GM12878 (cell line): Measurements from ENCODE around the gene PRKCB. TPM values are rescaled to one million over a fixed set of nuclear protein-coding genes. Genes with fewer than 3 reads are reported as not detected.

Experiments
- ATAC-seq: fragments of 200-7000 bp; cut with Tn5 transposase; 3 replicates; pipeline ENCODE4 v1.9.1; 2020; ENCODE audit warnings: mild to moderate bottlenecking, moderate library complexity
- BruUV-seq: library from RNA; stranded (reverse); fragments of 400-500 nt; replicated peaks from 2 replicates; lab custom pipeline; 2021; lab: Mats Ljungman, UMichigan
- CTCF ChIA-PET: fragments of 300-600 bp; sonication (Branson Sonifier 250); formaldehyde crosslinking; extraction: SDS; loops from one replicate; lab custom pipeline; 2021; ENCODE audit warnings: inconsistent platforms; lab: Yijun Ruan, JAX
- POLR2A ChIA-PET: fragments of 350-600 bp; formaldehyde crosslinking; extraction: SDS; loops from one replicate; lab custom pipeline; 2021; ENCODE audit warnings: inconsistent platforms; lab: Charles Lee
- RAD21 ChIA-PET: fragments of 300-600 bp; sonication (Branson Sonifier 250); formaldehyde crosslinking; loops from one replicate; lab custom pipeline; 2023; ENCODE audit warnings: antibody characterized with exemption; ENCODE audit not compliant: unreplicated experiment; lab: Charles Lee
- SMC1A ChIA-PET: fragments of 300-600 bp; sonication (Branson Sonifier 250); formaldehyde crosslinking; loops from one replicate; lab custom pipeline; 2023; ENCODE audit not compliant: unreplicated experiment, uncharacterized antibody; lab: Charles Lee
- DNase-seq: peaks from one replicate; pipeline ENCODE4 v3.0.0-alpha.2; 2011; ENCODE audit warnings: low read depth, low spot score
- FAIRE-seq: peaks from 3 replicates; lab custom pipeline; 2011; peaks lifted over from hg19 to GRCh38; lab: Jason Lieb, UNC
- H2AFZ ChIP-seq: 2 replicates; pipeline ENCODE4 v1.6.0; 2011; ENCODE audit warnings: low read depth, low read length, control low read depth; ENCODE audit not compliant: control insufficient read depth
- H3K27ac ChIP-seq: 2 replicates; pipeline ENCODE4 v1.5.1; 2011; ENCODE audit warnings: control low read depth; ENCODE audit not compliant: control insufficient read depth, insufficient read depth
- H3K27me3 ChIP-seq, 2 experiments: replicated peaks in 1 of 2; 2 replicates each; pipeline versions ENCODE4 v1.6.0 to v1.6.1; 2011; ENCODE audit warnings: low read length in 1 of 2; ENCODE audit not compliant: control insufficient read depth in 2 of 2, insufficient read depth in 2 of 2
- H3K36me3 ChIP-seq, 2 experiments: 2 replicates each; pipeline ENCODE4 v1.5.1; 2011; ENCODE audit warnings: low read length in 1 of 2; ENCODE audit not compliant: control insufficient read depth in 2 of 2, insufficient read depth in 2 of 2
- H3K4me1 ChIP-seq: 2 replicates; pipeline ENCODE4 v1.6.1; 2011; ENCODE audit warnings: mild to moderate bottlenecking, low read length, moderate library complexity, mixed read lengths; ENCODE audit not compliant: control insufficient read depth, insufficient read depth
- H3K4me2 ChIP-seq: 2 replicates; pipeline ENCODE4 v1.6.0; 2011; ENCODE audit warnings: control low read depth; ENCODE audit not compliant: control insufficient read depth, insufficient read depth
- H3K4me3 ChIP-seq: fragments of 200-600 bp; sonication (generic); 2 replicates; pipeline ENCODE4 v1.5.1; 2016
- H3K79me2 ChIP-seq: 2 replicates; pipeline ENCODE4 v1.6.0; 2011; ENCODE audit warnings: low read length; ENCODE audit not compliant: control insufficient read depth, insufficient read depth
- H3K9ac ChIP-seq: 2 replicates; pipeline ENCODE4 v1.8.0; 2011; ENCODE audit warnings: low read length, control low read depth, mixed read lengths; ENCODE audit not compliant: control insufficient read depth, insufficient read depth
- H3K9me3 ChIP-seq: replicated peaks from 3 replicates; pipeline ENCODE4 v1.5.1; 2011; ENCODE audit warnings: mild to moderate bottlenecking, low read length; ENCODE audit not compliant: control insufficient read depth, insufficient read depth
- H4K20me1 ChIP-seq: 2 replicates; pipeline ENCODE4 v1.6.0; 2011; ENCODE audit not compliant: control insufficient read depth, insufficient read depth
- ESRRA ChIP-seq: IDR thresholded peaks from 2 replicates; pipeline ENCODE4 v1.6.1; 2012; ENCODE audit warnings: mild to moderate bottlenecking, low read length, improper control_type of control experiment
- PBX3 ChIP-seq: IDR thresholded peaks from 2 replicates; pipeline ENCODE4 v1.6.1; 2011; ENCODE audit warnings: mild to moderate bottlenecking, low read depth, low read length, moderate library complexity; ENCODE audit not compliant: insufficient replicate concordance
- PKNOX1 ChIP-seq: fragments of 450-650 bp; IDR thresholded peaks from 2 replicates; pipeline ENCODE4 v1.6.1; 2016; ENCODE audit warnings: mild to moderate bottlenecking
- SKIL ChIP-seq: fragments of 450-650 bp; IDR thresholded peaks from 2 replicates; pipeline ENCODE4 v1.6.1; 2017; ENCODE audit warnings: mild to moderate bottlenecking, low read depth, inconsistent platforms; ENCODE audit not compliant: poor library complexity, severe bottlenecking
- SREBF1 ChIP-seq: IDR thresholded peaks from 2 replicates; pipeline ENCODE4 v1.6.1; 2012; ENCODE audit warnings: mild to moderate bottlenecking, low read length
- YY1 ChIP-seq: IDR thresholded peaks from 2 replicates; pipeline ENCODE4 v1.6.1; 2011; ENCODE audit warnings: low read depth, mild to moderate bottlenecking, low read length
- WGBS: methylation state at CpG from one replicate; pipeline ENCODE4 v1.1.6; 2016; ENCODE audit warnings: low lambda C conversion rate; ENCODE audit not compliant: insufficient replicate concordance, insufficient coverage; ENCODE audit errors: missing lambda C conversion rate; 5-methylcytosine and 5-hydroxymethylcytosine counted together
- in situ Hi-C: fragments of 300-500 bp; cut with MboI; formaldehyde crosslinking; loops from 9 replicates; pipeline ENCODE4 v1.14.3; 2018; ENCODE audit warnings: mixed read lengths
- intact Hi-C: fragments of 100-400 bp; cut with micrococcal nuclease; formaldehyde crosslinking; loops from one replicate; pipeline ENCODE4 v1.14.2; 2022; ENCODE audit not compliant: unreplicated experiment
- polyA plus RNA-seq, 11 experiments: library from polyadenylated mRNA; depleted of rRNA in 4 of 11; unstranded in 6 of 11; stranded (reverse) in 5 of 11; fragments of >200 nt; fragmentation: Nextera tagmentation in 4 of 11; fragmentation: Illumina TruSeq in 1 of 11; extraction: Ambion mirVana in 4 of 11; extraction: Trizol in 1 of 11; gene quantifications; 1 replicate in 1 of 11; 2 replicates in 10 of 11; pipeline versions ENCODE4 v1.2.1 to v1.2.3, GENCODE V29; 2011 to 2016; ENCODE audit warnings: inconsistent platforms in 2 of 11, missing spikeins in 2 of 11, low read depth in 1 of 11
- total RNA-seq, 4 experiments: library from RNA; depleted of rRNA in 3 of 4; stranded (reverse); fragments of >200 nt in 3 of 4; fragmentation: Illumina TruSeq in 1 of 4; extraction: Trizol in 1 of 4; gene quantifications; 2 replicates each; pipeline versions ENCODE4 v1.2.1 to v1.2.3, GENCODE V29; 2013 to 2021

Gene PRKCB
- total and polyA plus RNA-seq, 10 of the 15 experiments (the other 5 are each of a cell fraction or from before 2014, with no cell fraction given): 21.4 to 158 (median 97.3) TPM

GRCh38 chr16:24150282-24150681, 314.5 kb downstream of the PRKCB start:
- DNase-seq (no peak), FAIRE-seq (no peak), ATAC-seq (no peak)
- ChIA-PET CTCF (interaction anchor here (1.1 kb wide), 1 partner anchor 355 kb away, joined by 3 read pairs; no protein-coding TSS in a partner anchor), POLR2A (no interaction called here), RAD21 (no interaction called here), SMC1A (interaction anchor here (0.8 to 1.0 kb wide), 3 partner anchors 13 to 39 kb away, joined by 3 to 4 read pairs (median 3); no protein-coding TSS in a partner anchor)
- peaks cover 9 to 37% of the 10 kb centered on the region in 2 experiments for H3K36me3 ChIP-seq
- BruUV-seq: no TSS peak
- in situ Hi-C loops (no loop called here), intact Hi-C loops (no loop called here)
- no peaks in the 10 kb centered on the region for H4K20me1 ChIP-seq
- H3K4me2 ChIP-seq: no peak overlapping the region
- WGBS: 100% methylated on average over 2 of the region's 2 CpGs
- H3K79me2 ChIP-seq: no peaks in the 10 kb centered on the region
- no peak overlapping the region for H2AFZ ChIP-seq
- TF ChIP-seq ESRRA (no peak), SREBF1 (no peak), PBX3 (peak; percentile 20), YY1 (no peak), SKIL (no peak), PKNOX1 (peak; percentile 67)
- H3K9me3 ChIP-seq: no peaks in the 10 kb centered on the region
- peak overlapping the region; percentile 38; the same call in 1 of the 2 replicates for H3K27ac ChIP-seq
- no peaks in the 10 kb centered on the region for H3K27me3 ChIP-seq
- H3K4me3 ChIP-seq: no peak overlapping the region
- peaks cover 26% of the 10 kb centered on the region for H3K4me1 ChIP-seq
- no peak overlapping the region for H3K9ac ChIP-seq
